Ascending aorta (tissue), 2 donors: ENCODE results near the gene NKAIN4. TPM values are rescaled to one million over a fixed set of nuclear protein-coding genes. Genes with fewer than 3 reads are reported as not detected.

ENCODE experiments used
- DNase-seq, 2 donors: peaks; one replicate each; pipeline ENCODE4 v3.0.0-alpha.2; 2019; ENCODE audit warnings: low spot score in 2 of 2
- H3K27ac ChIP-seq, 2 donors: fragments of 200-600 bp; sonication (generic); one replicate each; pipeline ENCODE4 v1.5.1; 2016 to 2017; ENCODE audit warnings: mild to moderate bottlenecking in 1 of 2
- H3K27me3 ChIP-seq: fragments of 200-600 bp; sonication (generic); one replicate; pipeline ENCODE4 v1.5.1; 2017
- H3K36me3 ChIP-seq, 2 donors: fragments of 200-600 bp; sonication (generic); one replicate each; pipeline ENCODE4 v1.5.1; 2016
- H3K4me1 ChIP-seq, 2 donors: fragments of 200-600 bp; sonication (generic); one replicate each; pipeline ENCODE4 v1.5.1; 2016 to 2017; ENCODE audit warnings: mild to moderate bottlenecking in 1 of 2
- H3K4me3 ChIP-seq, 2 donors: fragments of 200-600 bp; sonication (generic); one replicate each; pipeline ENCODE4 v1.5.1; 2016 to 2017; ENCODE audit warnings: mild to moderate bottlenecking in 1 of 2
- H3K9me3 ChIP-seq, 2 donors: fragments of 200-600 bp; sonication (generic); one replicate each; pipeline ENCODE4 v1.5.1; 2016
- CTCF ChIP-seq, 3 experiments: fragments of 200-600 bp in 2 of 3; fragments of 450-650 bp in 1 of 3; sonication (generic) in 2 of 3; IDR thresholded peaks; one replicate each; pipeline ENCODE4 v1.5.1; 2016 to 2019; ENCODE audit warnings: antibody characterized with exemption in 3 of 3, mild to moderate bottlenecking in 1 of 3, moderate library complexity in 1 of 3
- intact Hi-C: fragments of 100-400 bp; cut with DNase I; formaldehyde crosslinking; loops from one replicate; pipeline ENCODE4 v1.15.1; 2023
- total RNA-seq: library from RNA; depleted of rRNA; stranded (reverse); fragments of >200 nt; gene quantifications from one replicate; pipeline ENCODE4 v1.1.0, GENCODE V29; 2016

NKAIN4 gene
- total RNA-seq, 1 donor from 2014 or later = not detected

GRCh38 chr20:63275825-63276224 is 21.6 kb upstream of the NKAIN4 start:
- H3K9me3 ChIP-seq = no peaks in the 10 kb centered on the region
- no peaks in the 10 kb centered on the region for H3K27me3 ChIP-seq
- H3K36me3 ChIP-seq = peaks cover 41 to 48% of the 10 kb centered on the region in 2 donors
- no peak for DNase-seq
- intact Hi-C loops = no loop called here
- TF ChIP-seq CTCF (IDR thresholded peaks at IDR 0.05) = no peak
- H3K27ac ChIP-seq = no peak overlapping the region
- peaks cover 6 to 17% of the 10 kb centered on the region in 2 donors for H3K4me1 ChIP-seq
- H3K4me3 ChIP-seq = no peak overlapping the region

GRCh38 chr20:63274381-63275228 is 20.3 kb upstream of the NKAIN4 start:
- intact Hi-C loops = loop anchor here (5.0 kb wide), 1 partner anchor 1152 kb away; the partner anchor contains the start of gene LSM14B
- DNase-seq = no peak
- Histone ChIP-seq H3K4me1 (peaks cover 6 to 17% of the 10 kb centered on the region in 2 donors), H3K4me3 (no peak overlapping the region), H3K36me3 (peaks cover 34 to 37% of the 10 kb centered on the region in 2 donors), H3K9me3 (no peaks in the 10 kb centered on the region), H3K27ac (no peak overlapping the region), H3K27me3 (no peaks in the 10 kb centered on the region)
- TF ChIP-seq CTCF (IDR thresholded peaks at IDR 0.05) = no peak

- peaks cover 6 to 17% of the 10 kb centered on the region in 2 donors for H3K4me1 ChIP-seq
- no peak for DNase-seq
- H3K4me3 ChIP-seq = peak overlapping the region; percentile 91 to 99
- peaks cover 26 to 29% of the 10 kb centered on the region in 2 donors for H3K36me3 ChIP-seq
- intact Hi-C loops = loop anchor here (5.0 kb wide), 1 partner anchor 1152 kb away; the partner anchor contains the start of gene LSM14B
- H3K9me3 ChIP-seq = no peaks in the 10 kb centered on the region
- no peak for TF ChIP-seq CTCF (IDR thresholded peaks at IDR 0.05)
- no peak overlapping the region for H3K27ac ChIP-seq
- H3K27me3 ChIP-seq = no peaks in the 10 kb centered on the region
These were observed 19.5 kb upstream of the NKAIN4 start for GRCh38 chr20:63273635-63274380.

GRCh38 chr20:63273059-63273579 is 18.9 kb upstream of the NKAIN4 start:
- Histone ChIP-seq H3K36me3 (peaks cover 20 to 22% of the 10 kb centered on the region in 2 donors), H3K27me3 (no peaks in the 10 kb centered on the region), H3K4me1 (peaks cover 6 to 17% of the 10 kb centered on the region in 2 donors), H3K27ac (peak overlapping the region; percentile 52 to 56), H3K4me3 (peak overlapping the region; percentile 91 to 99), H3K9me3 (no peaks in the 10 kb centered on the region)
- TF ChIP-seq CTCF (IDR thresholded peaks at IDR 0.05) = no peak
- DNase-seq = no peak
- intact Hi-C loops = loop anchor here (5.0 kb wide), 1 partner anchor 1151 kb away; the partner anchor contains the start of gene LSM14B
